ENCODE results near the gene TTC3. TPM values are rescaled to one million over a fixed set of nuclear protein-coding genes. Genes with fewer than 3 reads are reported as not detected.

TTC3 gene
- total and polyA plus RNA-seq, 2 experiments from 2014 or later = 146 to 196 TPM

GRCh38 chr21:37159949-37160348, 86.9 kb downstream of the TTC3 start:
- no peak for DNase-seq (ENCODE audit: low spot score)
- Histone ChIP-seq H3K4me1 (ENCODE audit: insufficient read depth) (peaks cover 9% of the 10 kb centered on the region), H3K9me3 (ENCODE audit: low read depth) (no peaks in the 10 kb centered on the region), H3K27ac (peak overlapping the region; percentile 90), H3K4me2 (no peak overlapping the region), H2AFZ (no peak overlapping the region), H4K20me1 (ENCODE audit: insufficient read depth, poor library complexity, severe bottlenecking) (no peaks in the 10 kb centered on the region), H3K79me2 (no peaks in the 10 kb centered on the region), H3K36me3 (replicated peaks; ENCODE audit: insufficient read depth, low read depth) (no peaks in the 10 kb centered on the region), H3K4me3 (no peak overlapping the region), H3K27me3 (no peaks in the 10 kb centered on the region), H3K9me2 (replicated peaks; ENCODE audit: insufficient read depth) (no peaks in the 10 kb centered on the region)
- TF ChIP-seq EZH2phosphoT487 (IDR thresholded peaks at IDR 0.05; ENCODE audit: low read depth, severe bottlenecking, unreplicated experiment) (no peak), CTCF (IDR thresholded peaks at IDR 0.05; ENCODE audit: poor library complexity) (no peak)
- 72% methylated on average over 1 of the region's 1 CpG for WGBS (ENCODE audit: low lambda C conversion rate, missing lambda C conversion rate)

- Histone ChIP-seq H3K79me2 (peaks cover 4% of the 10 kb centered on the region), H3K4me1 (ENCODE audit: insufficient read depth) (peaks cover 3% of the 10 kb centered on the region), H2AFZ (no peak overlapping the region), H3K4me2 (no peak overlapping the region), H3K27ac (peak overlapping the region; percentile 3), H4K20me1 (ENCODE audit: insufficient read depth, poor library complexity, severe bottlenecking) (no peaks in the 10 kb centered on the region), H3K9me2 (replicated peaks; ENCODE audit: insufficient read depth) (no peaks in the 10 kb centered on the region), H3K4me3 (no peak overlapping the region), H3K36me3 (replicated peaks; ENCODE audit: insufficient read depth, low read depth) (no peaks in the 10 kb centered on the region), H3K27me3 (no peaks in the 10 kb centered on the region), H3K9me3 (ENCODE audit: low read depth) (no peaks in the 10 kb centered on the region)
- DNase-seq (ENCODE audit: low spot score) = no peak
- TF ChIP-seq EZH2 (IDR thresholded peaks at IDR 0.05; ENCODE audit: borderline replicate concordance) (no peak), CTCF (IDR thresholded peaks at IDR 0.05; ENCODE audit: poor library complexity) (no peak), EZH2phosphoT487 (IDR thresholded peaks at IDR 0.05; ENCODE audit: low read depth, severe bottlenecking, unreplicated experiment) (no peak)
Measured at GRCh38 chr21:37164742-37165141, 91.7 kb downstream of the TTC3 start.

- Histone ChIP-seq H3K27me3 (no peaks in the 10 kb centered on the region), H3K4me1 (ENCODE audit: insufficient read depth) (no peaks in the 10 kb centered on the region), H3K79me2 (peaks cover 10% of the 10 kb centered on the region), H2AFZ (no peak overlapping the region), H3K4me2 (no peak overlapping the region), H3K36me3 (replicated peaks; ENCODE audit: insufficient read depth, low read depth) (no peaks in the 10 kb centered on the region), H3K4me3 (no peak overlapping the region), H3K9me3 (ENCODE audit: low read depth) (no peaks in the 10 kb centered on the region), H4K20me1 (ENCODE audit: insufficient read depth, poor library complexity, severe bottlenecking) (no peaks in the 10 kb centered on the region), H3K27ac (peak overlapping the region; percentile 2), H3K9me2 (replicated peaks; ENCODE audit: insufficient read depth) (no peaks in the 10 kb centered on the region)
- 61% methylated on average over 4 of the region's 4 CpGs for WGBS (ENCODE audit: low lambda C conversion rate, missing lambda C conversion rate)
- no peak for DNase-seq (ENCODE audit: low spot score)
- TF ChIP-seq EZH2phosphoT487 (IDR thresholded peaks at IDR 0.05; ENCODE audit: low read depth, severe bottlenecking, unreplicated experiment) (no peak), EZH2 (IDR thresholded peaks at IDR 0.05; ENCODE audit: borderline replicate concordance) (no peak), CTCF (IDR thresholded peaks at IDR 0.05; ENCODE audit: poor library complexity) (no peak)
Measured at GRCh38 chr21:37165586-37165985, 92.5 kb downstream of the TTC3 start.

- Histone ChIP-seq H4K20me1 (ENCODE audit: insufficient read depth, poor library complexity, severe bottlenecking) (no peaks in the 10 kb centered on the region), H3K4me3 (no peak overlapping the region), H3K9me3 (ENCODE audit: low read depth) (no peaks in the 10 kb centered on the region), H3K79me2 (peaks cover 16% of the 10 kb centered on the region), H3K4me1 (ENCODE audit: insufficient read depth) (no peaks in the 10 kb centered on the region), H3K36me3 (replicated peaks; ENCODE audit: insufficient read depth, low read depth) (no peaks in the 10 kb centered on the region), H3K9me2 (replicated peaks; ENCODE audit: insufficient read depth) (no peaks in the 10 kb centered on the region), H3K27ac (no peak overlapping the region), H3K4me2 (no peak overlapping the region), H2AFZ (no peak overlapping the region), H3K27me3 (no peaks in the 10 kb centered on the region)
- TF ChIP-seq CTCF (IDR thresholded peaks at IDR 0.05; ENCODE audit: poor library complexity) (peak; percentile 34), EZH2phosphoT487 (IDR thresholded peaks at IDR 0.05; ENCODE audit: low read depth, severe bottlenecking, unreplicated experiment) (no peak)
- DNase-seq (ENCODE audit: low spot score) = peak; percentile 7
- 76% methylated on average over 3 of the region's 3 CpGs for WGBS (ENCODE audit: low lambda C conversion rate, missing lambda C conversion rate)
Measured at GRCh38 chr21:37166733-37167132, 93.7 kb downstream of the TTC3 start.
